Type B pancreatic cell (in vitro differentiated cells): ENCODE data around the gene NLRP9. TPM values are rescaled to one million over a fixed set of nuclear protein-coding genes. Genes with fewer than 3 reads are reported as not detected.

Source experiments
- DNase-seq: peaks from one replicate; pipeline ENCODE4 v3.0.0; 2021; ENCODE audit warnings: mixed read lengths; ENCODE audit not compliant: unreplicated experiment; ENCODE audit errors: extremely low spot score
- H3K27ac Mint-ChIP-seq: 2 replicates; pipeline ENCODE4 v1.8.0; 2021; ENCODE audit warnings: mild to moderate bottlenecking, mixed read lengths
- H3K27me3 Mint-ChIP-seq: 2 replicates; pipeline ENCODE4 v1.8.0; 2021; ENCODE audit warnings: mixed read lengths
- H3K36me3 Mint-ChIP-seq: 2 replicates; pipeline ENCODE4 v1.8.0; 2021; ENCODE audit warnings: mixed read lengths
- H3K4me1 Mint-ChIP-seq: one replicate; pipeline ENCODE4 v1.8.0; 2021; ENCODE audit warnings: mixed read lengths; ENCODE audit not compliant: unreplicated experiment
- H3K4me3 Mint-ChIP-seq: 2 replicates; pipeline ENCODE4 v1.8.0; 2021; ENCODE audit warnings: mild to moderate bottlenecking, mixed read lengths
- H3K9me3 Mint-ChIP-seq: 2 replicates; pipeline ENCODE4 v1.8.0; 2021; ENCODE audit warnings: mixed read lengths
- CTCF ChIP-seq: fragments of 200-600 bp; sonication (generic); conservative IDR thresholded peaks from 2 replicates; pipeline ENCODE4 v1.5.0; 2021; ENCODE audit warnings: antibody characterized with exemption, mild to moderate bottlenecking
- total RNA-seq: library from RNA; stranded (reverse); gene quantifications from 2 replicates; pipeline ENCODE4 v1.2.1, GENCODE V29; 2021; ENCODE audit warnings: low replicate concordance

The NLRP9 gene
- total RNA-seq, 1 donor from 2014 or later = not detected

- no peaks in the 10 kb centered on the region for H3K9me3 Mint-ChIP-seq
- H3K36me3 Mint-ChIP-seq = peaks cover 1% of the 10 kb centered on the region
- no peak overlapping the region for H3K27ac Mint-ChIP-seq
- no peaks in the 10 kb centered on the region for H3K27me3 Mint-ChIP-seq
- no peak for TF ChIP-seq CTCF
- peaks cover 5% of the 10 kb centered on the region for H3K4me1 Mint-ChIP-seq
- peak; percentile 87 for DNase-seq
- H3K4me3 Mint-ChIP-seq = no peak overlapping the region
Measured at GRCh38 chr19:55670280-55671053, 67.7 kb downstream of the NLRP9 start.

- H3K9me3 Mint-ChIP-seq = no peaks in the 10 kb centered on the region
- H3K36me3 Mint-ChIP-seq = no peaks in the 10 kb centered on the region
- no peak overlapping the region for H3K4me3 Mint-ChIP-seq
- DNase-seq = no peak
- H3K27me3 Mint-ChIP-seq = no peaks in the 10 kb centered on the region
- H3K27ac Mint-ChIP-seq = peak overlapping the region; percentile 23
- H3K4me1 Mint-ChIP-seq = peaks cover 5% of the 10 kb centered on the region
- TF ChIP-seq CTCF = no peak
Measured at GRCh38 chr19:55669418-55670279, 68.6 kb downstream of the NLRP9 start.

GRCh38 chr19:55668603-55669348 is 69.4 kb downstream of the NLRP9 start:
- Mint-ChIP-seq H3K27me3 (no peaks in the 10 kb centered on the region), H3K27ac (no peak overlapping the region), H3K36me3 (no peaks in the 10 kb centered on the region), H3K9me3 (no peaks in the 10 kb centered on the region), H3K4me1 (peaks cover 5% of the 10 kb centered on the region), H3K4me3 (no peak overlapping the region)
- DNase-seq = no peak
- no peak for TF ChIP-seq CTCF

GRCh38 chr19:55667958-55668357 is 70.2 kb downstream of the NLRP9 start:
- TF ChIP-seq CTCF = no peak
- Mint-ChIP-seq H3K27ac (peak overlapping the region; percentile 86), H3K36me3 (peaks cover under 1% of the 10 kb centered on the region), H3K4me3 (peak overlapping the region; percentile 49), H3K27me3 (no peaks in the 10 kb centered on the region), H3K9me3 (no peaks in the 10 kb centered on the region), H3K4me1 (no peaks in the 10 kb centered on the region)
- no peak for DNase-seq

- DNase-seq = no peak
- Mint-ChIP-seq H3K4me1 (no peaks in the 10 kb centered on the region), H3K27ac (peak overlapping the region; percentile 86), H3K27me3 (no peaks in the 10 kb centered on the region), H3K9me3 (no peaks in the 10 kb centered on the region), H3K36me3 (peaks cover 5% of the 10 kb centered on the region), H3K4me3 (no peak overlapping the region)
- TF ChIP-seq CTCF = no peak
Measured at GRCh38 chr19:55667511-55667910, 70.7 kb downstream of the NLRP9 start.
